K562 (cell line): Measurements from ENCODE around the gene CRAT. TPM values are rescaled to one million over a fixed set of nuclear protein-coding genes. Genes with fewer than 3 reads are reported as not detected.
A peak's percentile ranks its signal among the peaks of the same experiment; 100 is the strongest.

ENCODE experiments used
- CHD2 ChIP-seq: IDR thresholded peaks from 2 replicates; pipeline ENCODE4 v1.6.1; 2011; ENCODE audit warnings: low read depth, low read length
- DMBX1 ChIP-seq: fragments of 250-450 bp; sonication (Bioruptor Pico); IDR thresholded peaks from 2 replicates; pipeline ENCODE4 v1.8.0; 2022; ENCODE audit warnings: inconsistent platforms, mild to moderate bottlenecking, moderate library complexity, borderline replicate concordance
- FOXA1 ChIP-seq: fragments of 450-650 bp; IDR thresholded peaks from 2 replicates; pipeline ENCODE4 v1.6.1; 2016; ENCODE audit warnings: mild to moderate bottlenecking, borderline replicate concordance
- GTF2E2 ChIP-seq: fragments of 200-800 bp; sonication (Bioruptor generic); IDR thresholded peaks from 2 replicates; pipeline ENCODE4 v1.6.1; 2016; ENCODE audit warnings: missing genetic modification characterization, missing compliant biosample characterization
- HDAC8 ChIP-seq: fragments of 450-650 bp; IDR thresholded peaks from 2 replicates; pipeline ENCODE4 v1.6.1; 2016; ENCODE audit warnings: mild to moderate bottlenecking, missing genetic modification characterization, moderate library complexity, missing compliant biosample characterization
- HMGXB4 ChIP-seq: sonication (generic); formaldehyde crosslinking; IDR thresholded peaks from 2 replicates; pipeline ENCODE4 v1.8.1; 2023; ENCODE audit warnings: mild to moderate bottlenecking, missing genetic modification reagents
- HNRNPH1 ChIP-seq: fragments of 200-400 bp; formaldehyde crosslinking; optimal IDR thresholded peaks from 2 replicates; pipeline ENCODE3; 2017; ENCODE audit warnings: low read depth, mild to moderate bottlenecking, low read length, moderate library complexity
- JUND ChIP-seq, 2 experiments: IDR thresholded peaks; 2 replicates in 1 of 2; 3 replicates in 1 of 2; pipeline ENCODE4 v1.6.1; 2011; ENCODE audit warnings: borderline replicate concordance in 2 of 2, low read depth in 2 of 2, low read length in 2 of 2, improper control_type of control experiment in 1 of 2, missing biosample characterization in 1 of 2, missing genetic modification characterization in 1 of 2, missing genetic modification reagents in 1 of 2
- MCM3 ChIP-seq: fragments of 450-650 bp; IDR thresholded peaks from 2 replicates; pipeline ENCODE4 v1.6.1; 2016
- MCM7 ChIP-seq, 2 experiments: fragments of 450-650 bp; IDR thresholded peaks; 2 replicates each; pipeline ENCODE4 v1.6.1; 2016 to 2018
- MED1 ChIP-seq: sonication (generic); formaldehyde crosslinking; IDR thresholded peaks from 2 replicates; pipeline ENCODE4 v1.8.1; 2023; ENCODE audit warnings: missing genetic modification reagents, borderline replicate concordance
- NCOR1 ChIP-seq: fragments of 450-650 bp; IDR thresholded peaks from 2 replicates; pipeline ENCODE4 v1.6.1; 2016; ENCODE audit warnings: mild to moderate bottlenecking, moderate library complexity
- PTRF ChIP-seq: fragments of 450-650 bp; IDR thresholded peaks from 2 replicates; pipeline ENCODE4 v1.6.1; 2016; ENCODE audit warnings: mild to moderate bottlenecking, missing genetic modification characterization, missing compliant biosample characterization
- RERE ChIP-seq: sonication (generic); formaldehyde crosslinking; IDR thresholded peaks from 2 replicates; pipeline ENCODE4 v1.8.0; 2023; ENCODE audit warnings: missing genetic modification reagents, mild to moderate bottlenecking, borderline replicate concordance
- SIN3A ChIP-seq, 2 experiments: fragments of 150-350 bp in 1 of 2; IDR thresholded peaks; 2 replicates each; pipeline ENCODE4 v1.6.1; 2011 to 2016; ENCODE audit warnings: borderline replicate concordance in 2 of 2, low read depth in 2 of 2, low read length in 2 of 2, mild to moderate bottlenecking in 2 of 2, moderate library complexity in 2 of 2; ENCODE audit not compliant: control insufficient read depth in 1 of 2
- SOX6 ChIP-seq: fragments of 450-650 bp; IDR thresholded peaks from 2 replicates; pipeline ENCODE4 v1.6.1; 2014; ENCODE audit warnings: mild to moderate bottlenecking
- SP2 ChIP-seq: IDR thresholded peaks from 2 replicates; pipeline ENCODE4 v1.6.1; 2011; ENCODE audit warnings: mild to moderate bottlenecking, low read depth, low read length, moderate library complexity; ENCODE audit not compliant: poor library complexity, severe bottlenecking; ENCODE audit errors: extremely low read depth
- TBP ChIP-seq: optimal IDR thresholded peaks from 2 replicates; pipeline ENCODE3; 2011; ENCODE audit warnings: low read depth, low read length, improper control_type of control experiment
- XRCC4 ChIP-seq: IDR thresholded peaks from one replicate; pipeline ENCODE4 v1.6.1; 2011; ENCODE audit not compliant: insufficient read depth, insufficient read length; ENCODE audit errors: extremely low read depth
- polyA plus RNA-seq, 8 experiments: library from polyadenylated mRNA; depleted of rRNA in 4 of 8; stranded (reverse) in 5 of 8; unstranded in 3 of 8; fragments of >200 nt; fragmentation: Nextera tagmentation in 2 of 8; fragmentation: Illumina TruSeq in 1 of 8; extraction: Ambion mirVana in 2 of 8; extraction: Trizol in 1 of 8; gene quantifications; 2 replicates each; pipeline versions ENCODE4 v1.2.1 to v1.2.3, GENCODE V29; 2011 to 2014; ENCODE audit warnings: inconsistent platforms in 1 of 8, missing spikeins in 1 of 8
- total RNA-seq, 7 experiments: library from RNA; depleted of rRNA in 6 of 7; stranded (reverse); fragments of >200 nt in 6 of 7; fragmentation: Illumina TruSeq in 2 of 7; extraction: Trizol in 2 of 7; gene quantifications; 2 replicates each; pipeline versions ENCODE4 v1.2.1 to v1.2.3, GENCODE V29; 2011 to 2021; ENCODE audit warnings: low replicate concordance in 1 of 7

Gene CRAT
- total and polyA plus RNA-seq, 9 of the 15 experiments (the other 6 are each of a cell fraction or from before 2014, with no cell fraction given): 0.20 to 13.8 (median 5.4) TPM

- TF ChIP-seq SIN3A (IDR thresholded peaks at IDR 0.05; ENCODE audit: borderline replicate concordance in 2 of 2, control insufficient read depth in 1 of 2, low read depth in 2 of 2, low read length in 2 of 2) (peak in 1 of 2 experiments; percentile 35; a peak in 1 of 4 replicates), PTRF (no peak), HMGXB4 (CRISPR knock-in tag) (no peak; the same call in 1 of the 2 replicates), XRCC4 (no peak), NCOR1 (peak; percentile 99), MCM7 (IDR thresholded peaks at IDR 0.05) (no peak), RERE (CRISPR knock-in tag) (peak; percentile 73; the same call in 1 of the 2 replicates), MCM3 (no peak), DMBX1 (CRISPR knock-in tag) (peak; percentile 97), SOX6 (peak; percentile 97), FOXA1 (no peak), CHD2 (peak; percentile 64), HNRNPH1 (no peak), JUND (IDR thresholded peaks at IDR 0.05; ENCODE audit: borderline replicate concordance, low read depth, low read length) (peak; percentile 78), JUND (tag; IDR thresholded peaks at IDR 0.05; ENCODE audit: borderline replicate concordance, low read depth, low read length) (peak; percentile 80; the same call in 2 of the 3 replicates), GTF2E2 (tag) (no peak; the same call in 1 of the 2 replicates), MED1 (CRISPR knock-in tag) (no peak), HDAC8 (0 out of 2 replicates have a peak, but pooled peaks have one; percentile 19), TBP (peak; percentile 16), SP2 (peak; percentile 10)
These were observed 41.4 kb downstream of the CRAT start (continued) for GRCh38 chr9:129068990-129069861.
